ENCODE results near the gene EFNA3. TPM values are rescaled to one million over a fixed set of nuclear protein-coding genes. Genes with fewer than 3 reads are reported as not detected.

The EFNA3 gene
- total and polyA plus RNA-seq, 9 of the 15 experiments (the other 6 are each of a cell fraction or from before 2014, with no cell fraction given) = 0.59 to 7.9 (median 4.7) TPM

- TF ChIP-seq HNRNPL (IDR thresholded peaks at IDR 0.05; ENCODE audit: low read depth, low read length) = no peak
- TF ChIP-seq E2F5 (CRISPR knock-in tag; IDR thresholded peaks at IDR 0.05) = no peak
- TF ChIP-seq USF2 (CRISPR knock-in tag; IDR thresholded peaks at IDR 0.05) = no peak
- no peak for TF ChIP-seq NR4A1 (CRISPR knock-in tag; IDR thresholded peaks at IDR 0.05)
- TF ChIP-seq NR4A1 (tag; IDR thresholded peaks at IDR 0.05) = no peak
- TF ChIP-seq KAT2B (IDR thresholded peaks at IDR 0.05; ENCODE audit: low read depth, low read length) = no peak
Measured at GRCh38 chr1:155093911-155094621, 15.4 kb downstream of the EFNA3 start (continued).

GRCh38 chr1:155094622-155094948, 15.9 kb downstream of the EFNA3 start:
- peaks cover 0 to 3% of the 10 kb centered on the region in 2 experiments; a peak in 1 of 5 replicates for H3K27me3 ChIP-seq (ENCODE audit: control insufficient read depth in 2 of 2, insufficient read depth in 2 of 2, low read length in 2 of 2)
- BruUV-seq (replicated peaks) = no TSS peak
- no peaks in the 10 kb centered on the region for H4K20me1 ChIP-seq (replicated peaks; ENCODE audit: control insufficient read depth, insufficient read depth, low read length)
- ATAC-seq (no peak), FAIRE-seq (no peak), DNase-seq (ENCODE audit: extremely low read depth in 1 of 4, low spot score in 3 of 4) (no peak)
- H3K27ac ChIP-seq (ENCODE audit: extremely low read depth, low read depth, low read length) = no peak overlapping the region
- no peak for TF ChIP-seq CEBPG (CRISPR knock-in tag; IDR thresholded peaks at IDR 0.05)
- TF ChIP-seq CEBPG (tag; conservative IDR thresholded peaks at IDR 0.05 in 1 of 2, IDR thresholded peaks at IDR 0.05 in 1 of 2) = peak; percentile 38 to 54; a peak in 2 of 4 replicates
- TF ChIP-seq, protein P1, sequence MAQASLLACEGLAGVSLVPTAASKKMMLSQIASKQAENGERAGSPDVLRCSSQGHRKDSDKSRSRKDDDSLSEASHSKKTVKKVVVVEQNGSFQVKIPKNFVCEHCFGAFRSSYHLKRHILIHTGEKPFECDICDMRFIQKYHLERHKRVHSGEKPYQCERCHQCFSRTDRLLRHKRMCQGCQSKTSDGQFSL (CRISPR knock-in tag; IDR thresholded peaks at IDR 0.05) = no peak
- TF ChIP-seq, protein P1 (tag; IDR thresholded peaks at IDR 0.05) = no peak
- TF ChIP-seq CEBPB (tag; IDR thresholded peaks at IDR 0.05) = peak; percentile 64
- no peaks in the 10 kb centered on the region for H3K9me3 ChIP-seq (replicated peaks; ENCODE audit: control insufficient read depth, insufficient read depth, low read depth, low read length)
- peaks cover 5% of the 10 kb centered on the region for H3K9me1 ChIP-seq (ENCODE audit: control insufficient read depth, insufficient read depth, low read length)
- H3K79me2 ChIP-seq (ENCODE audit: control insufficient read depth, insufficient read depth, low read length) = no peaks in the 10 kb centered on the region
- no peak overlapping the region for H3K4me2 ChIP-seq (ENCODE audit: insufficient read depth, low read length)
- intact Hi-C loops (cut with micrococcal nuclease) (loop anchor here (2.0 to 10.0 kb wide), 2 partner anchors 46 to 500 kb away; partner anchors contain the start of gene DPM3), in situ Hi-C loops (cut with MboI) (loop anchor here (5.0 to 10.0 kb wide), 2 partner anchors 73 to 500 kb away; no protein-coding TSS in a partner anchor)
- H3K36me3 ChIP-seq (ENCODE audit: control insufficient read depth, insufficient read depth, low read length) = no peaks in the 10 kb centered on the region
- CTCF ChIA-PET (ENCODE audit: low intra/inter-chr PET ratio) = interaction anchor here (0.8 to 4.1 kb wide), 4 partner anchors 67 to 113 kb away, joined by 3 to 59 read pairs (median 4); partner anchors contain the start of genes THBS3 and TRIM46
- POLR2A ChIA-PET = interaction anchor here (1.3 kb wide), 1 partner anchor 36 kb away, joined by 5 read pairs; no protein-coding TSS in a partner anchor
- H2AFZ ChIP-seq (ENCODE audit: low read depth, low read length) = no peak overlapping the region
- peaks cover 12 to 22% of the 10 kb centered on the region in 2 experiments; a peak in 4 of 5 replicates for H3K4me1 ChIP-seq (replicated peaks in 1 of 2; ENCODE audit: control insufficient read depth in 2 of 2, insufficient read depth in 2 of 2, low read length in 2 of 2)
- H3K9ac ChIP-seq (ENCODE audit: insufficient read depth in 1 of 2, low read depth in 2 of 2, low read length in 2 of 2) = no peak overlapping the region
- WGBS (ENCODE audit: insufficient coverage, low coverage, missing lambda C conversion rate) = 23% methylated on average over 2 of the region's 2 CpGs
- no peak overlapping the region for H3K4me3 ChIP-seq
